ENCODE data around the gene IL12RB1.

GRCh38 chr19:18117692-18118378 is 31.1 kb upstream of the IL12RB1 start:
- TF ChIP-seq POLR2A (IDR thresholded peaks at IDR 0.05), result no peak
- TF ChIP-seq CTCF (IDR thresholded peaks at IDR 0.05), result no peak
